ENCODE data around the gene HOXA10. TPM values are rescaled to one million over a fixed set of nuclear protein-coding genes. Genes with fewer than 3 reads are reported as not detected.

The HOXA10 gene
- total and polyA plus RNA-seq, 2 experiments from 2014 or later, result 7.7 to 15.1 TPM

DNA sequence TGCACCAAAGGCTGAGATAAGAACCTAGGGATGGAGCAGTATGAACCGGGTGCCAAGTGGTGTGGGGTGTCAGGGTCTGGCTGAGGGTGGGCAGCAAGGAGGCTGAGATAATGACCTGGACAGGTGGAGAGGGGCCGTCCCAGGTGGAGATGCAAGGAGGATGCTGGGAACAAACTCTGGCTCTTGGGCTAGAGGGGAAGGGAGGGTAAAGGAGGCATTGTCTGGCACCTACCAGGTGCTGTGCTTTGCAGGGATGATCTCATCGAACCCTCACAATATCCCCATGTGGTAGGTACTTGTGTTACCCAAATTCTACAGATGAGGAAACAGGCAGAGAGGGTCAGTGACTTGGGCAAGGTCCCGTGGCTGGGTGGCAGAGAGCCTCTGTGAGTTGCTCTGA, 45.7 kb upstream of the HOXA10 start:
- Histone ChIP-seq H3K27ac (no peak overlapping the region), H4K20me1 (ENCODE audit: insufficient read depth, poor library complexity, severe bottlenecking) (no peaks in the 10 kb centered on the region), H3K27me3 (peaks cover 91% of the 10 kb centered on the region), H3K4me1 (ENCODE audit: insufficient read depth) (peaks cover 14% of the 10 kb centered on the region), H3K4me3 (no peak overlapping the region), H3K9me3 (ENCODE audit: low read depth) (no peaks in the 10 kb centered on the region), H3K4me2 (no peak overlapping the region), H3K79me2 (no peaks in the 10 kb centered on the region), H3K9me2 (replicated peaks; ENCODE audit: insufficient read depth) (no peaks in the 10 kb centered on the region), H2AFZ (no peak overlapping the region), H3K36me3 (replicated peaks; ENCODE audit: insufficient read depth, low read depth) (no peaks in the 10 kb centered on the region)
- DNase-seq (ENCODE audit: low spot score), result no peak
- WGBS (ENCODE audit: low lambda C conversion rate, missing lambda C conversion rate), result 95% methylated on average over 4 of the region's 4 CpGs
- TF ChIP-seq EZH2 (IDR thresholded peaks at IDR 0.05; ENCODE audit: borderline replicate concordance) (no peak), EZH2phosphoT487 (IDR thresholded peaks at IDR 0.05; ENCODE audit: low read depth, severe bottlenecking, unreplicated experiment) (no peak)
- TF ChIP-seq, protein P1, sequence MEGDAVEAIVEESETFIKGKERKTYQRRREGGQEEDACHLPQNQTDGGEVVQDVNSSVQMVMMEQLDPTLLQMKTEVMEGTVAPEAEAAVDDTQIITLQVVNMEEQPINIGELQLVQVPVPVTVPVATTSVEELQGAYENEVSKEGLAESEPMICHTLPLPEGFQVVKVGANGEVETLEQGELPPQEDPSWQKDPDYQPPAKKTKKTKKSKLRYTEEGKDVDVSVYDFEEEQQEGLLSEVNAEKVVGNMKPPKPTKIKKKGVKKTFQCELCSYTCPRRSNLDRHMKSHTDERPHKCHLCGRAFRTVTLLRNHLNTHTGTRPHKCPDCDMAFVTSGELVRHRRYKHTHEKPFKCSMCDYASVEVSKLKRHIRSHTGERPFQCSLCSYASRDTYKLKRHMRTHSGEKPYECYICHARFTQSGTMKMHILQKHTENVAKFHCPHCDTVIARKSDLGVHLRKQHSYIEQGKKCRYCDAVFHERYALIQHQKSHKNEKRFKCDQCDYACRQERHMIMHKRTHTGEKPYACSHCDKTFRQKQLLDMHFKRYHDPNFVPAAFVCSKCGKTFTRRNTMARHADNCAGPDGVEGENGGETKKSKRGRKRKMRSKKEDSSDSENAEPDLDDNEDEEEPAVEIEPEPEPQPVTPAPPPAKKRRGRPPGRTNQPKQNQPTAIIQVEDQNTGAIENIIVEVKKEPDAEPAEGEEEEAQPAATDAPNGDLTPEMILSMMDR (IDR thresholded peaks at IDR 0.05; ENCODE audit: poor library complexity), result no peak

DNA sequence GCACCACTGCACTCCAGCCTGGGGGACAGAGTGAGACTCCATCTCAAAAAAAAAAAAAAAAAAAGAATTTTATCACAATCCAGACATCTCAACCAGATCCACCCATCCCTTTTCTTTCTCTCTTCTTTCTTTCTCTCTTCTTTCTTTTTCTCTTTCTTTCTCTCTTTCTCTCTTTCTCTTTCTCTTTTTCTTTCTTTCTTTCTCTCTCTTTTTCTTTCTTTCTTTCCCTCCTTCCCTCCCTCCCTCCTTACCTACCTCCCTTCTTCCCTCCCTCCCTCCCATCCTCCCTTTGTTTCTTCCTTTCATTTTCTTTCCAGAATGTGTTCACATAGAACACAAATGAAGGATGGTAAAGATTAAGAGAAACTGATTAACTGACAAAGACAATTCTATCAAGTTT, 43.8 kb upstream of the HOXA10 start:
- TF ChIP-seq, protein P1 (IDR thresholded peaks at IDR 0.05; ENCODE audit: poor library complexity), result no peak
- TF ChIP-seq EZH2 (IDR thresholded peaks at IDR 0.05; ENCODE audit: borderline replicate concordance), result no peak
- no peak for TF ChIP-seq EZH2phosphoT487 (IDR thresholded peaks at IDR 0.05; ENCODE audit: low read depth, severe bottlenecking, unreplicated experiment)
- H3K4me3 ChIP-seq, result no peak overlapping the region
- H3K79me2 ChIP-seq, result no peaks in the 10 kb centered on the region
- no peak overlapping the region for H3K4me2 ChIP-seq
- H3K27ac ChIP-seq, result no peak overlapping the region
- H3K4me1 ChIP-seq (ENCODE audit: insufficient read depth), result peaks cover 23% of the 10 kb centered on the region
- no peaks in the 10 kb centered on the region for H4K20me1 ChIP-seq (ENCODE audit: insufficient read depth, poor library complexity, severe bottlenecking)
- H3K9me2 ChIP-seq (replicated peaks; ENCODE audit: insufficient read depth), result no peaks in the 10 kb centered on the region
- no peaks in the 10 kb centered on the region for H3K9me3 ChIP-seq (ENCODE audit: low read depth)
- no peaks in the 10 kb centered on the region for H3K36me3 ChIP-seq (replicated peaks; ENCODE audit: insufficient read depth, low read depth)
- H2AFZ ChIP-seq, result no peak overlapping the region
- DNase-seq (ENCODE audit: low spot score), result no peak
- H3K27me3 ChIP-seq, result peaks cover 91% of the 10 kb centered on the region

DNA sequence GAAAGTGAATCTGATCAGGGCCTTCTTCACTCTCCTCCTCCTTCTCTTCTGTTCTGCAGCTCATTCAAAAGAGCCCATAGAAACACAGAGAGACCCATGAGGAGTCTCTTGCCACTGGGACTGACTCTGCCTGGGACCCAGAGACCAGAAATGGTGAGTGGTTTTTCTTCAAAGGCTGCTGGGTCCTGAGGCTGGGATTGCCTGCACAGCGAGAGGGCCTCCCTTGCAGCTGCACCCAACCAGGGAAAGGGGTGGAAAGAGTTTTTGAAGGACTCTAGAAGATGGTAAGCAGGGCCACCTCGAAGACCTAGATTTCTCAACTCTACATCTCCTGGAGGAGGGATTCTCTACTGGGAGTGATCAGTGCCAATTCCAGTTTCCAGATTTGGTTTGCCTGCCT, 41.2 kb upstream of the HOXA10 start:
- peaks cover 42% of the 10 kb centered on the region for H3K4me1 ChIP-seq (ENCODE audit: insufficient read depth)
- H3K27me3 ChIP-seq, result peaks cover 86% of the 10 kb centered on the region
- TF ChIP-seq, protein P1 (IDR thresholded peaks at IDR 0.05; ENCODE audit: poor library complexity), result no peak
- no peak for TF ChIP-seq EZH2phosphoT487 (IDR thresholded peaks at IDR 0.05; ENCODE audit: low read depth, severe bottlenecking, unreplicated experiment)
- H3K9me2 ChIP-seq (replicated peaks; ENCODE audit: insufficient read depth), result no peaks in the 10 kb centered on the region
- H3K36me3 ChIP-seq (replicated peaks; ENCODE audit: insufficient read depth, low read depth), result no peaks in the 10 kb centered on the region
- peak overlapping the region; percentile 82 for H3K27ac ChIP-seq
- DNase-seq (ENCODE audit: low spot score), result no peak
- H3K9me3 ChIP-seq (ENCODE audit: low read depth), result no peaks in the 10 kb centered on the region
- H3K79me2 ChIP-seq, result no peaks in the 10 kb centered on the region
- no peak overlapping the region for H3K4me2 ChIP-seq
- no peak overlapping the region for H3K4me3 ChIP-seq
- H2AFZ ChIP-seq, result no peak overlapping the region
- 70% methylated on average over 2 of the region's 2 CpGs for WGBS (ENCODE audit: low lambda C conversion rate, missing lambda C conversion rate)
- no peaks in the 10 kb centered on the region for H4K20me1 ChIP-seq (ENCODE audit: insufficient read depth, poor library complexity, severe bottlenecking)
